KMS-11 (cell line): ENCODE data around the gene OR4D2.

ENCODE experiments used
- H2AFZ ChIP-seq: fragments of 200-600 bp; sonication (generic); 2 replicates; pipeline ENCODE4 v1.6.1; 2016; ENCODE audit warnings: antibody characterized with exemption, mixed run types, low read depth
- H3K27ac ChIP-seq: fragments of 200-600 bp; sonication (generic); 2 replicates; pipeline ENCODE4 v1.6.1; 2016; ENCODE audit warnings: mild to moderate bottlenecking, mixed run types
- H3K27me3 ChIP-seq: fragments of 200-600 bp; sonication (generic); 2 replicates; pipeline ENCODE4 v1.6.1; 2017; ENCODE audit warnings: mild to moderate bottlenecking, low read depth, mixed run types, moderate library complexity; ENCODE audit not compliant: insufficient read depth
- H3K36me3 ChIP-seq: fragments of 200-600 bp; sonication (generic); 2 replicates; pipeline ENCODE4 v1.6.1; 2017; ENCODE audit warnings: mild to moderate bottlenecking, mixed run types; ENCODE audit not compliant: insufficient read depth
- H3K4me1 ChIP-seq: fragments of 200-600 bp; sonication (generic); 2 replicates; pipeline ENCODE4 v1.6.1; 2016; ENCODE audit warnings: mild to moderate bottlenecking, low read depth, mixed run types; ENCODE audit not compliant: poor library complexity, severe bottlenecking
- H3K4me2 ChIP-seq: fragments of 200-600 bp; sonication (generic); 2 replicates; pipeline ENCODE4 v1.7.0; 2016; ENCODE audit warnings: mild to moderate bottlenecking, mixed run types
- H3K4me3 ChIP-seq: fragments of 200-600 bp; sonication (generic); IDR thresholded peaks from 2 replicates; pipeline ENCODE4 v1.6.1; 2017; ENCODE audit warnings: low read depth, low read length, mixed read lengths; ENCODE audit not compliant: insufficient read depth
- H3K79me2 ChIP-seq: fragments of 200-600 bp; sonication (generic); 2 replicates; pipeline ENCODE4 v1.6.1; 2016; ENCODE audit warnings: low read depth, mixed run types; ENCODE audit not compliant: insufficient read depth
- H3K9ac ChIP-seq: fragments of 200-600 bp; sonication (generic); 2 replicates; pipeline ENCODE4 v1.6.1; 2016; ENCODE audit warnings: mild to moderate bottlenecking, mixed run types
- H4K20me1 ChIP-seq: fragments of 200-600 bp; sonication (generic); 2 replicates; pipeline ENCODE4 v1.6.1; 2016; ENCODE audit warnings: mild to moderate bottlenecking, mixed run types; ENCODE audit not compliant: insufficient read depth
- CTCF ChIP-seq: fragments of 200-600 bp; sonication (generic); conservative IDR thresholded peaks from 2 replicates; pipeline ENCODE4 v1.6.1; 2017; ENCODE audit warnings: low read depth, mild to moderate bottlenecking, antibody characterized with exemption, low read length, moderate library complexity, mixed read lengths

The OR4D2 gene

GRCh38 chr17:58202859-58203258, 36.1 kb downstream of the OR4D2 start:
- Histone ChIP-seq H3K4me2 (no peak overlapping the region), H3K9ac (no peak overlapping the region), H3K27me3 (peaks cover 8% of the 10 kb centered on the region; the same call in 1 of the 2 replicates), H3K79me2 (no peaks in the 10 kb centered on the region), H3K4me1 (no peaks in the 10 kb centered on the region), H4K20me1 (no peaks in the 10 kb centered on the region), H2AFZ (no peak overlapping the region), H3K4me3 (no peak overlapping the region), H3K27ac (no peak overlapping the region), H3K36me3 (no peaks in the 10 kb centered on the region)
- TF ChIP-seq CTCF = no peak

- Histone ChIP-seq H3K27me3 (no peaks in the 10 kb centered on the region), H2AFZ (no peak overlapping the region), H3K36me3 (no peaks in the 10 kb centered on the region), H4K20me1 (no peaks in the 10 kb centered on the region), H3K4me2 (no peak overlapping the region), H3K4me3 (no peak overlapping the region), H3K9ac (no peak overlapping the region), H3K79me2 (no peaks in the 10 kb centered on the region), H3K27ac (no peak overlapping the region), H3K4me1 (no peaks in the 10 kb centered on the region)
- TF ChIP-seq CTCF = no peak
These were observed 38.0 kb downstream of the OR4D2 start for GRCh38 chr17:58204796-58205195.

GRCh38 chr17:58205936-58206335, 39.2 kb downstream of the OR4D2 start:
- Histone ChIP-seq H3K36me3 (no peaks in the 10 kb centered on the region), H3K9ac (no peak overlapping the region), H3K4me1 (no peaks in the 10 kb centered on the region), H3K4me2 (no peak overlapping the region), H4K20me1 (no peaks in the 10 kb centered on the region), H3K79me2 (no peaks in the 10 kb centered on the region), H3K27ac (no peak overlapping the region), H3K27me3 (no peaks in the 10 kb centered on the region), H2AFZ (no peak overlapping the region), H3K4me3 (no peak overlapping the region)
- no peak for TF ChIP-seq CTCF

GRCh38 chr17:58207451-58207850, 40.7 kb downstream of the OR4D2 start:
- TF ChIP-seq CTCF = no peak
- Histone ChIP-seq H3K4me2 (no peak overlapping the region), H3K4me1 (no peaks in the 10 kb centered on the region), H3K27ac (no peak overlapping the region), H2AFZ (no peak overlapping the region), H3K79me2 (no peaks in the 10 kb centered on the region), H3K36me3 (no peaks in the 10 kb centered on the region), H3K4me3 (no peak overlapping the region), H3K27me3 (no peaks in the 10 kb centered on the region), H3K9ac (no peak overlapping the region), H4K20me1 (no peaks in the 10 kb centered on the region)
